ENCODE measurements around the gene HSPG2. TPM values are rescaled to one million over a fixed set of nuclear protein-coding genes. Genes with fewer than 3 reads are reported as not detected.
"Not testable (repeated sequence)": the region's sequence is repeated elsewhere in the genome, so short reads cannot be mapped to it uniquely, and the experiment has no call there.

Gene HSPG2
- total RNA-seq, 1 donor from 2014 or later: 1,406 TPM

DNA sequence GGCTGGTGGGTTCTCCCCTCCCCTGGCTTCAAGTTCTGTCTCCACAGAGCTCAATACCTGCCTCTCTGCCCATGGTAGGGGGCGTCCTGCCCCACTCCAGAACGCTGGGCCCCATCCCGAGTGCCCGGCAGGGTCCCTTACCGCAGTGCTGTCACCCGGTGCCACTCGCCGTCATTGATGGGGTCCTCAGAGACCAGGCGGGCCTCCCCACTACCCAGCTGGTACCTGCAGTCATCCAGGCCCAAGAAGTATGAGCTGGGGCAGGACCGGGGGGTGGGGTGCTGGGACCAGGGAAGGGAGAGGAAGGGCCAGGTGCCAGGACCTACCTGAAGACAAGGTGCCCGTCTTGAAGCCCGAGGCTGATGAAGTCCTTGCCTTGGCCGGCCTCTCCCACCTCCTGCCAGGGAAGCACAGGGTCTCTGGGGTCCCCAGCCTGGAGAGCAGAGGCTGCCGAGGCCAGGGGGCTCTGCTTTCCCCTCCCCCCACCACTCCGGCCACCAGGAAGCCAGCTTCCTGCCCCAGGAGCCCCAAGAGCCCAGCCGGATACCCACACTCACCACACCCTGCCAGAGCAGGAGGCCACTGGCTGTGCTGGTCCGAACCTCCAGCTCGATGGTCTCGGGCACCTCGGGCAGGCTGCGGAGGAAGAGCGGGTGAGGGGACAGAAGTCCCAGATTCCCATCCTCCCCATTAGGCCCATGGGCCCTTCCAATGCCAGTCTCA, 113.0 kb downstream of the HSPG2 start:
- DNase-seq: no peak

DNA sequence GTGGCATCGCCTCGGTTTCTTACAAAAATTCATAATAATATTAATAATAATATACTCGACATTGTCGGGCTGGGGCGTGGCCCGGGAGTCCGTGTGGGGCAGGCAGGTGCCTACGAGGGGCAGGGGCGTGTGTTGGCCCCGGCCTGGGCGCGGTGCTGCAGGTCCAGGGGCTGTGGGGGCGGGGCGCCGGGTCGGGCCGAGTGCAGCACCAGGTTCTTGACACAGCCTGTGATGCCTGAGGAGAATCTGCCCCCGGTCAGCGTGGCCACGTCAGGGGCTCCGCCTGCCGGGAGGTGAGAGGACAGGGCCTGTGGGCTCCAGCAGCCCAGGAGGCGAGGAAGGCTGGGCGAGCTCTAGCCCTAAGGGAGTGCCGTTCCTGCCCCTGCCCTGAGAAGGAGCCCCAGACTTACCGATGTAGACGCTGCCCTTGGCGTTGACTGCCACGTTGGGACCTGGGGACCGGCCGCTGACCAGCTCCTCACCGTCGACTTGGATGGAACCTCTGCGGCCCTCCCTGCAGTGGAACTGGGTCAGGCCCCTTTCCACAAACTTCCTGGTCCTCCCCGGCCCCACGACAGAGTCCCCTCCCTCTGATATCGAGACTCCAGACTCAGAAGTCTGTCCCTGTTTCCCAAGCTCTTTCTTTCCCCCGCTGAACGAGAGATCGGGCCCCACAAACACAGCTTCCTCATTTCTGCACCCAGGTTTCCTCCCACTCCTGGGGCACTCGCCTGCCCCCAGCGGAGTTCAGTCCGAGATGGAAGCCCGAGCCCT, 113.7 kb downstream of the HSPG2 start:
- DNase-seq: no peak

- no peak for DNase-seq
Observed at GRCh38 chr1:21822349-21822748, 114.8 kb downstream of the HSPG2 start.

GRCh38 chr1:21821385-21822019, 115.6 kb downstream of the HSPG2 start:
- DNase-seq: peak; percentile 34

GRCh38 chr1:21820597-21821232, 116.4 kb downstream of the HSPG2 start:
- peak; percentile 12 for DNase-seq

DNA sequence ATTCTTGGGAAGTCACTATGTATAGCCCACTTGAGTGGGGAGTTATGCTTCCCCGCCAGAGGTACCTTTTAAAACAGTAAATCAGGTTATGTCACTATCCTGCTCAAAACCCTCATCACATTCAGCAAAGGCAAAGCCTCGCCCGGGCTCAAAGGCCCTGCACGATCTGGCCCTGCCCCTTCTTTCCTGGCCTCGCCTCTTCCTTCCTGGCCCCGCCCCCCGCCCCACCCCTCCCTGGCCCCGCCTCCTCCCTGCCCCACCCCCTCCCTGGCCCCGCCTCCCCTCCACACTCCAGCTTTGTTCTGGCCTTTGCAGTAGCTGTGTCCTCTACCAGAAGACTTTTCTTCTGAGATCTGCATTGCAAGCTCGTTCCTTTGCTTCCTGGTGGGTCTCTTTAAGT, 118.5 kb downstream of the HSPG2 start:
- peak; percentile 74 for DNase-seq

DNA sequence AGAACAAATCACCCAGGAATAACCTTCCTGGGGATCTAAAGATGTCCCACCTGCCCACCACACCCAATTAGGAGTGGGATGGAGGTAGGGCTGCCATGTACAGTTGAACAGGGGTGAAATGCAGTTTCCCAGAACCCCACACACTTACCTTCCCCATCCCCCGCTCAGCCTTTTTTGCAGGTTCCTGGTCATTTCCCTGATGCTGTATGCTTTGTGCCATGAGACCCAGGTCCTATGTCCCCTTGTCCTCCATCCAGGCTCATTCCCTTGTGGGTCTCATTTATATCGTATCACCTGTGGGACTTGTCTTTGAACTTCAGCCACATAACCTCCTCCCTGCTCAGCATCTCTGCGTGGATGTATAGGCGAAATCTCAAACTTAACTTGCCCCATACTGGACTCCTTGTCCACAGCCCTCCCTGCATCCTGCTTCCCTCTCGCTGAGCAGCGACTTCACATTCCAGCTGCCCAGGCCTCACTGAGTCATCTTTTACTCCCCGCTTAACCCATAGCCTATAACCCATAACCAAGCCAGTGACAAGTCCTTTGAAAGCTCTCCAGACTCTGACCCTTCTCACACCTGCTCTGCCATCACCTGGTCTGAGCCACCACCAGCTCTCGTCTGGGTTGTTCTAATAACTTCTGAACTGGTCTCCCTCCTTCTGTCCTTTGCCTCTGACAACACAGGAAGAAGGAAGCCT, 120.4 kb downstream of the HSPG2 start:
- peak; percentile 65 for DNase-seq

GRCh38 chr1:21815724-21816321, 121.3 kb downstream of the HSPG2 start:
- peak; percentile 64 for DNase-seq

DNA sequence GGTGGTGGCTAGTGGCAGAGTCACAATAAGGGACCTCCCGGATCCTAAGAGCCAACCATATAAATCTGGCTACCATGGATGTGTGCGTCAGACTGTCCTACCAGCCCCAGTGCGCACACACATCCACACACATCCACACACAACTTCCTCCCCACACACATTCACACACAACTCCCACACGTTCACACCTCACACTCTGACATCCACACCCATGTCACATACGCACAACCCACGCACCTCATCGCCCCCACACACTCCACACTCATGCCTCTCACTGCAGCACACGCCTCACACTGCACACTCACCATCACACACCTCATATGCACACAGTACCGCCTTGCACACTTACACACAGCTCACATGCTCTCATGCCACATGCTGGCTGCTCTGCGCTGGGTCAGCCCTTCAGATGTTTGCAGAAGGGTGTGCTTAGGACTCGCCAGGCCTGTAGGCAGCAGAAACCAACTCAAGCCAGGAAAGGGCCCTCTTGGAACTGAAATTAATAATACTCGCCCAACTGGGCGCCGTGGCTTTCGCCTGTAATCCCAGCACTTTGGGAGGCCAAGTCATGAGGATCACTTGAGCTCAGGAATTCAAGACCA, 122.0 kb downstream of the HSPG2 start:
- DNase-seq: peak; percentile 33

DNA sequence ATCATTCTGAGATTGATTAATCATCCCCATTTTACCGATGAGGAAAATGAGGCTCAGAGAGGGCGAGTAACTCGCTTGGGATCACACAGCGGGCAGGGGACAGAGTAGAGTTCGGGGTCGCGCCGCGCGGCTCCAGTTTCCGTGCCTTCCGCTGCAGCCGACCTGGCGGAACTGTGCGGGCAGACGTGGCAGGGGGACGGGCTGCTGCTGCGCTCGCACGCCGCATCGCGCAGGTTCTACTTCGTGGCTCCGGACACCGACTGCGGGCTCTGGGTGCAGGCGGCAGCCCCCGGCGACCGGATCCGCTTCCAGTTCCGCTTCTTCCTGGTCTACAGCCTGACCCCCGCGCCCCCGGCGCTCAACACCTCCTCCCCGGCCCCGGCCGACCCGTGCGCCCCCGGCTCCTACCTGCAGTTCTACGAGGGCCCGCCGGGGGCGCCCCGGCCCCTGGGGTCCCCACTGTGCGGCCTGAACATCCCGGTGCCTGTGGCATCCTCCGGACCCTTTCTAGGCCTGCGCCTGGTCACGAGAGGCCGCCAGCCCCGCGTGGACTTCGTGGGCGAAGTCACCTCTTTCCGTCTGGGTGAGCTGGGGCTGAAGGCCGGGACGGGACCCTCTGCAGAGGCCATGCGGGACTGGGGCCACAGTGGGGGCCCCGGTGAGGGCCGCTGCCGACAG, 122.7 kb downstream of the HSPG2 start:
- peak; percentile 45 for DNase-seq

- DNase-seq: peak; percentile 14
Observed at GRCh38 chr1:21813542-21813941, 123.6 kb downstream of the HSPG2 start.

GRCh38 chr1:21811875-21812305, 125.2 kb downstream of the HSPG2 start, which contains the start of gene LDLRAD2:
Gene LDLRAD2 (plus strand): TSS chr1:21812265. CDS start chr1:21812452, 187 bp downstream.
- peak; percentile 58 for DNase-seq

DNA sequence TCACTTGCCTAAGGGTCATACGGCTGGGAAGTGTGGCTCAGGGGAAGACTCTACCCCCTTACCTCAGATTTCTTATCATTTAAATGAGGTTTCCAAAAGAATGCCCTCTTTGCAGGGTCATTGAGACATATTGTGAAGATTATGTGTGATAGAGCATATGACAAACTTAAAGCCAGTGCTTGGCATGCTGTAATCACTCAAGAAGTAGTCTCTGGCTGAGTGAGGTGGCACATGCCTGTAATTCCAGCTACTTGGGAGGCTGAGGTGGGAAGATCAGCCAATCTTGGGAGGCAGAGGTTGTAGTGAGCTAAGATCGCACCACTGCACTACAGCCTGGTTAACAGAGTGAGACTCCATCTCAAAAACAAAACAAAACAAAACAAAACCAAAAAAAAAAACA, 132.6 kb downstream of the HSPG2 start:
- DNase-seq: no peak

DNA sequence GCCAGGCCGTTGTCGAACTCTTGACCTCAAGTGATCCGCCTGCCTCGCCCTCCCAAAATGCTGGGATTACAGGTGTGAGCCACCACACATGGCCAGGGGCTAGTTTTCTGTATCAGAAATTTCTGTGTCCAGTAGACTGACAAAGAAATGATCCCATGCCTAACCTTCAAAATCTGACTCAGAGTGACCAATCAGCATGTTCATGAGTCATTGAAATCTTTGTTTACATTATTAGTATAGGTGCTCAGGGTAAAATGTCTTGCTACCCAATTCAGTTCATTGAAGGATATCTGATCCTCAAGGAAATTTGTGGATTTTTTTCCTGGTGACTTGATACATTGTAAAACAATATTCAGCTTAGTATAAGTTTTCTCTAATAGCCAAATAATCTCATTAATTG, 136.0 kb downstream of the HSPG2 start:
- DNase-seq: peak; percentile 34

DNA sequence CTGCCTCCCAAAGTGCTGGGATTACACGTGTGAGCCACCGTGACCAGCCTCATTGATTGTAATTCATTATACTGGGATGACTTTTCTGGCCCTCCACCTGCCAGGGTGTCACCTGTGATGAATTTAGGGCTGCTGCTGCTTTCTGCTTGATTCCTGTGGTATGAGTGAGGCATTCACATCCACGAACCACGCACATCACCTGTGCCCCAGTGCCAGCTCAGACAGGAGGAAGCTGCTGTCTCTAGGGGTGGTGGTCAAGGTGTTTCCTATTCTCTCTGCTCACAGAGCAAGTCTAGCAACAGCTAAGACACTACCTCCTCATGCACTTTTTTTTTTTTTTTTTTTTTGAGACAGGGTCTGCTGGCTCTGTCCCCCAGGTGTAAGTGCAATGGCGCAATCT, 137.4 kb downstream of the HSPG2 start:
- DNase-seq: no peak

- DNase-seq: no peak
Observed at GRCh38 chr1:21795075-21795474, 142.0 kb downstream of the HSPG2 start.

DNA sequence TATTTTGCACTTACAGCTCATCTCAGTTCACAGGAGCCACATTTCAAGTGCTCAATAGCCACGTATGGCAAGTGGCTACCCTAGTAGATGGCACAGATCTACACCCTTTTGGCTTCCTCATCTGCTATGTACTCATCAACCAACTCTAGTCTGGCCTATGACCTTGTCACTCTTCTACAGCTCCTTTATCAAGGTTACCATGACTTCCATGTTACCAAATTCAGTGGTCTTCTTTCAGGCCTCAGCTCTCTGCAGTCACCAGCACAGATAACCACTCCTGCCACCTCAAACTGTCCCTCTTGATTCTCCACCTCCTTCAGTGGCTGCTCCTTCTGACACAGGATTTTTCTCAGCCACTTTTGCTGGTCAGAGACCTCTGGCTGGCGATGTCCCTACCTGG, 142.5 kb downstream of the HSPG2 start:
- no peak for DNase-seq

GRCh38 chr1:21793104-21793503, 144.0 kb downstream of the HSPG2 start:
- DNase-seq: no peak

- no peak for DNase-seq
Observed at GRCh38 chr1:21786640-21787039, 150.5 kb downstream of the HSPG2 start.

DNA sequence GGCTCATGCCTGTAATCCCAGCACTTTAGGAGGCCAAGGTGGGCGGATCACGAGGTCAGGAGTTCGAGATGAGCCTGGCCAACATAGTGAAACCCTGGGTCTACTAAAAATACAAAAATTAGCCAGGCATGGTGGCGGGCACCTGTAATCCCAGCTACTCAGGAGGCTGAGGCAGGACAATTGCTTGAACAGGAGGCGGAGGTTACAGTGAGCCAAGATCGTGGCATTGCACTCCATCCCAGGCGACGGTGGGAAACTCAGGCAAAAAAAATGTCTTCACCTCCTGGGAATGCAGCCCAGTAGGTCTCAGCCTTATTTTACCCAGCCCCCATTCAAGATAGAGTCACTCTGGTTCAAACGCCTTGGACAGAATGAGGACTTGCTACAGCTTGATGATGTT, 151.3 kb downstream of the HSPG2 start:
- not testable (repeated sequence) for DNase-seq

All from dermis blood vessel endothelial cell (primary cell).